ENCODE data around the gene MBD4. TPM values are rescaled to one million over a fixed set of nuclear protein-coding genes. Genes with fewer than 3 reads are reported as not detected.

Gene MBD4
- total RNA-seq, 1 donor from 2014 or later = 98.7 TPM

- Mint-ChIP-seq H3K9me3 (no peaks in the 10 kb centered on the region), H3K4me3 (no peak overlapping the region), H3K36me3 (ENCODE audit: low read depth) (peaks cover 74% of the 10 kb centered on the region), H3K27ac (peak overlapping the region; percentile 59), H3K27me3 (no peaks in the 10 kb centered on the region), H3K4me1 (peaks cover 73% of the 10 kb centered on the region)
- TF ChIP-seq, protein P1, sequence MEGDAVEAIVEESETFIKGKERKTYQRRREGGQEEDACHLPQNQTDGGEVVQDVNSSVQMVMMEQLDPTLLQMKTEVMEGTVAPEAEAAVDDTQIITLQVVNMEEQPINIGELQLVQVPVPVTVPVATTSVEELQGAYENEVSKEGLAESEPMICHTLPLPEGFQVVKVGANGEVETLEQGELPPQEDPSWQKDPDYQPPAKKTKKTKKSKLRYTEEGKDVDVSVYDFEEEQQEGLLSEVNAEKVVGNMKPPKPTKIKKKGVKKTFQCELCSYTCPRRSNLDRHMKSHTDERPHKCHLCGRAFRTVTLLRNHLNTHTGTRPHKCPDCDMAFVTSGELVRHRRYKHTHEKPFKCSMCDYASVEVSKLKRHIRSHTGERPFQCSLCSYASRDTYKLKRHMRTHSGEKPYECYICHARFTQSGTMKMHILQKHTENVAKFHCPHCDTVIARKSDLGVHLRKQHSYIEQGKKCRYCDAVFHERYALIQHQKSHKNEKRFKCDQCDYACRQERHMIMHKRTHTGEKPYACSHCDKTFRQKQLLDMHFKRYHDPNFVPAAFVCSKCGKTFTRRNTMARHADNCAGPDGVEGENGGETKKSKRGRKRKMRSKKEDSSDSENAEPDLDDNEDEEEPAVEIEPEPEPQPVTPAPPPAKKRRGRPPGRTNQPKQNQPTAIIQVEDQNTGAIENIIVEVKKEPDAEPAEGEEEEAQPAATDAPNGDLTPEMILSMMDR (IDR thresholded peaks at IDR 0.05) = no peak
- no peak for DNase-seq
- ChIA-PET POLR2A (no interaction called here), CTCF (no interaction called here)
- no peak for ATAC-seq (ENCODE audit: low read depth)
- intact Hi-C loops (cut with micrococcal nuclease) = no loop called here
Observed at GRCh38 chr3:129432671-129433070, 7.1 kb downstream of the MBD4 start.

DNA sequence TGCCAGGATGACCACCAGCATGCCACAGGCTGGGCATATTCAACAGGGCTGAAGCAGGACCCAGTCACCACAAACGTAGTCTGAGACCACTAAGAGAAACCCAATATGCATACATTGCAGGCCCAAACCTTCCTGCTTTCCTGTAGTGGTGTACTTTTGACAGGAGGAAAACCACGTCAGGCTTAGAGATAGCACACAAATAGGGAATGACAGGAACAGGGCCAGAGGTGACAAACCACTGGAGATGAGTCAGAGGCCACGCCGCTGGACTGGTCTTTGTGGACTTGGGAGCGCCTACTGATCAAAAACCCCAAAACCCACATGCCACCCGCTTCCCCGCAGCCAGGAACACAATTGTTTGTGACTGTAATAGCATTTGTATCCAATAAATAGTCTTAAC lies 7.7 kb downstream of the MBD4 start:
- peaks cover 69% of the 10 kb centered on the region for H3K36me3 Mint-ChIP-seq (ENCODE audit: low read depth)
- ATAC-seq (ENCODE audit: low read depth) = no peak
- H3K27ac Mint-ChIP-seq = peak overlapping the region; percentile 41
- H3K9me3 Mint-ChIP-seq = no peaks in the 10 kb centered on the region
- TF ChIP-seq, protein P1 (IDR thresholded peaks at IDR 0.05) = no peak
- ChIA-PET CTCF (no interaction called here), POLR2A (interaction anchor here (1.5 kb wide), 1 partner anchor 32 kb away, joined by 3 read pairs; no protein-coding TSS in a partner anchor)
- H3K4me1 Mint-ChIP-seq = peaks cover 74% of the 10 kb centered on the region
- H3K27me3 Mint-ChIP-seq = no peaks in the 10 kb centered on the region
- intact Hi-C loops (cut with micrococcal nuclease) = no loop called here
- DNase-seq = no peak
- no peak overlapping the region for H3K4me3 Mint-ChIP-seq

DNA sequence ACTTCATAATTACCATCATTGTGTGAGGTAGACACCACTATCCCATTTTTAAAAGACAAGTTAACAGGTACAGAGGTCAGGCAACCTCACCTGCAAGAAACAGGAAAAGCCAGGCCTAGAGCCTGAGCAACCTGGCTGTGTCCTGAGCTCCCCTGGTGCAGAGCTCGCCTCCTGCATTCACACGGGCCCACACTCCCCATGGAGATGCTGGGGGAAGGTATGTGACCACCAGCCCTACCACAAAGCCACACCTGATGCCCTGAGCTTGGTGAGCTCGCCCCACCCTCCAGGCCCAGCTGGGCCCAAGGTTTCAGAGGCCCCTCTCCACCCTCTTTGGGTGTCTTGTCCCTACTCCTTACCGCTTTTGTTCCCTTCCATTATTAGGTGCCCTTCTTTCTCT lies 10.1 kb downstream of the MBD4 start:
- CTCF ChIA-PET = interaction anchor here (1.3 kb wide), 1 partner anchor 46 kb away, joined by 5 read pairs; no protein-coding TSS in a partner anchor
- H3K4me3 Mint-ChIP-seq = no peak overlapping the region
- DNase-seq = no peak
- H3K4me1 Mint-ChIP-seq = peaks cover 63% of the 10 kb centered on the region
- no peaks in the 10 kb centered on the region for H3K27me3 Mint-ChIP-seq
- H3K36me3 Mint-ChIP-seq (ENCODE audit: low read depth) = peaks cover 49% of the 10 kb centered on the region
- intact Hi-C loops (cut with micrococcal nuclease) = loop anchor here (2.0 kb wide), 1 partner anchor 47 kb away; no protein-coding TSS in a partner anchor
- ATAC-seq (ENCODE audit: low read depth) = no peak
- peak overlapping the region; percentile 83 for H3K27ac Mint-ChIP-seq
- POLR2A ChIA-PET = interaction anchor here (0.7 to 4.3 kb wide), 2 partner anchors 10 to 1460 kb away, joined by 3 to 59 read pairs; partner anchors contain the start of genes IFT122 and MBD4
- TF ChIP-seq, protein P1 (IDR thresholded peaks at IDR 0.05) = no peak
- H3K9me3 Mint-ChIP-seq = no peaks in the 10 kb centered on the region

DNA sequence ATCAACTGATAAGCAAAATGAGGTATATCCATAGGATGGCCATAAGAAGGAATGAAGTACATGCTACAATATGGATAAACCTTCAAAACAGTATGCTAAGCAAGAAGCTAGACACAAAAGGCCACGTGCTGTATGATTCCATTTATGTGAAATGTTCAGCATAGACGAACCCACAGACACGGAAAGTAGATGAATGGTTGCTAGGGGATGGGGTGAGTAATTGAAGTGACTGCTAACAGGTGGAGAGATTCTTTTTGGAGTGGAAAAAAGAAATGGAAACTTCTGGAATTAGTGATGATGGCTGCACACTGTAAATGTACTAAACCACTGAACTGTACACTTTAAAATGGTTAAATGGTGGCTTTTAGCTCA lies 10.7 kb downstream of the MBD4 start:
- intact Hi-C loops (cut with micrococcal nuclease) = loop anchor here (2.0 kb wide), 1 partner anchor 46 kb away; no protein-coding TSS in a partner anchor
- Mint-ChIP-seq H3K36me3 (ENCODE audit: low read depth) (peaks cover 49% of the 10 kb centered on the region), H3K27ac (peak overlapping the region; percentile 83), H3K27me3 (no peaks in the 10 kb centered on the region), H3K9me3 (peaks cover 3% of the 10 kb centered on the region), H3K4me1 (peaks cover 64% of the 10 kb centered on the region), H3K4me3 (peak overlapping the region; percentile 85)
- TF ChIP-seq, protein P1 (IDR thresholded peaks at IDR 0.05) = no peak
- CTCF ChIA-PET = interaction anchor here (0.6 to 1.3 kb wide), 2 partner anchors 46 to 54 kb away, joined by 3 to 5 read pairs; no protein-coding TSS in a partner anchor
- DNase-seq = no peak
- no peak for ATAC-seq (ENCODE audit: low read depth)
- POLR2A ChIA-PET = interaction anchor here (0.7 to 4.3 kb wide), 4 partner anchors 11 to 1461 kb away, joined by 3 to 59 read pairs (median 7); partner anchors contain the start of genes IFT122 and MBD4

GRCh38 chr3:129428376-129429079 lies 11.2 kb downstream of the MBD4 start, which contains the start of gene EFCAB12:
Gene EFCAB12 (minus strand): TSS chr3:129428636. CDS start chr3:129428488, 148 bp downstream.
- Mint-ChIP-seq H3K4me3 (peak within 1 kb of the TSS; percentile 85), H3K27ac (peak within 1 kb of the TSS; percentile 83), H3K36me3 (ENCODE audit: low read depth) (peaks cover 44% of the 10 kb centered on the region), H3K4me1 (peaks cover 64% of the 10 kb centered on the region), H3K9me3 (peaks cover 3% of the 10 kb centered on the region), H3K27me3 (no peaks in the 10 kb centered on the region)
- intact Hi-C loops (cut with micrococcal nuclease) = loop anchor here (1.0 to 2.0 kb wide), 3 partner anchors 12 to 46 kb away; partner anchors contain the start of gene IFT122
- DNase-seq = peak; percentile 83
- ChIA-PET CTCF (interaction anchor here (0.6 to 1.3 kb wide), 3 partner anchors 11 to 53 kb away, joined by 3 to 5 read pairs (median 4); partner anchors contain the start of genes IFT122 and MBD4), POLR2A (interaction anchor here (0.9 to 4.3 kb wide), 4 partner anchors 11 to 683 kb away, joined by 3 to 59 read pairs (median 7); partner anchors contain the start of genes IFT122 and MBD4)
- TF ChIP-seq, protein P1 (IDR thresholded peaks at IDR 0.05) = no peak
- ATAC-seq (ENCODE audit: low read depth) = peak; percentile 91
